ENCODE data around the gene THAP6. TPM values are rescaled to one million over a fixed set of nuclear protein-coding genes. Genes with fewer than 3 reads are reported as not detected.
A peak's percentile ranks its signal among the peaks of the same experiment; 100 is the strongest.
"Not testable (repeated sequence)": the region's sequence is repeated elsewhere in the genome, so short reads cannot be mapped to it uniquely, and the experiment has no call there.

THAP6 gene
- total and polyA plus RNA-seq, 5 donors from 2014 or later = 15.7 to 29.1 (median 19.1) TPM

GRCh38 chr4:75495476-75495875 lies 18.8 kb upstream of the THAP6 start:
- Mint-ChIP-seq H3K4me3 (no peak overlapping the region), H3K27me3 (no peaks in the 10 kb centered on the region), H3K36me3 (peaks cover 40% of the 10 kb centered on the region), H3K4me1 (peaks cover 38 to 47% (median 42%) of the 10 kb centered on the region in 4 donors), H3K27ac (peak overlapping the region in 2 of 3 donors; percentile 56 to 69), H3K9me3 (no peaks in the 10 kb centered on the region)
- H3K27me3 ChIP-seq (ENCODE audit: control insufficient read depth, insufficient read depth, low read length) = no peaks in the 10 kb centered on the region
- no peak overlapping the region for H3K4me3 ChIP-seq (ENCODE audit: low read depth, low read length)
- no peak for ATAC-seq (ENCODE audit: low read depth in 2 of 2)
- DNase-seq = no peak
- peaks cover 57% of the 10 kb centered on the region for H3K36me3 ChIP-seq (ENCODE audit: control insufficient read depth, insufficient read depth, low read length)
- H3K4me1 ChIP-seq (ENCODE audit: control insufficient read depth, insufficient read depth, low read length, poor library complexity, severe bottlenecking) = no peaks in the 10 kb centered on the region
- H3K9me3 ChIP-seq (ENCODE audit: control insufficient read depth in 2 of 2, low read length in 2 of 2) = no peaks in the 10 kb centered on the region
- H3K27ac ChIP-seq (ENCODE audit: insufficient read depth, low read length, poor library complexity, severe bottlenecking) = no peak overlapping the region

GRCh38 chr4:75496406-75496805 lies 17.9 kb upstream of the THAP6 start:
- Histone ChIP-seq H3K9me3 (ENCODE audit: control insufficient read depth in 2 of 2, low read length in 2 of 2) (no peaks in the 10 kb centered on the region), H3K27ac (ENCODE audit: insufficient read depth, low read length, poor library complexity, severe bottlenecking) (no peak overlapping the region), H3K27me3 (ENCODE audit: control insufficient read depth, insufficient read depth, low read length) (no peaks in the 10 kb centered on the region), H3K36me3 (ENCODE audit: control insufficient read depth, insufficient read depth, low read length) (peaks cover 48% of the 10 kb centered on the region), H3K4me1 (ENCODE audit: control insufficient read depth, insufficient read depth, low read length, poor library complexity, severe bottlenecking) (no peaks in the 10 kb centered on the region), H3K4me3 (ENCODE audit: low read depth, low read length) (no peak overlapping the region)
- H3K36me3 Mint-ChIP-seq = peaks cover 37% of the 10 kb centered on the region
- H3K27ac Mint-ChIP-seq = peak overlapping the region in 2 of 3 donors; percentile 21 to 31
- H3K4me1 Mint-ChIP-seq = peaks cover 38 to 48% (median 42%) of the 10 kb centered on the region in 4 donors
- no peaks in the 10 kb centered on the region for H3K9me3 Mint-ChIP-seq
- no peaks in the 10 kb centered on the region for H3K27me3 Mint-ChIP-seq
- peak overlapping the region in 1 of 4 donors; percentile 38 for H3K4me3 Mint-ChIP-seq
- no peak for ATAC-seq (ENCODE audit: low read depth in 2 of 2)
- no peak for DNase-seq

- Mint-ChIP-seq H3K27ac (no peak overlapping the region), H3K4me3 (peak overlapping the region in 1 of 4 donors; percentile 42), H3K36me3 (peaks cover 34% of the 10 kb centered on the region), H3K27me3 (no peaks in the 10 kb centered on the region), H3K9me3 (no peaks in the 10 kb centered on the region), H3K4me1 (peaks cover 37 to 48% (median 42%) of the 10 kb centered on the region in 4 donors)
- peaks cover 43% of the 10 kb centered on the region for H3K36me3 ChIP-seq (ENCODE audit: control insufficient read depth, insufficient read depth, low read length)
- DNase-seq = no peak
- no peak for ATAC-seq (ENCODE audit: low read depth in 2 of 2)
- H3K4me1 ChIP-seq (ENCODE audit: control insufficient read depth, insufficient read depth, low read length, poor library complexity, severe bottlenecking) = no peaks in the 10 kb centered on the region
- no peaks in the 10 kb centered on the region for H3K27me3 ChIP-seq (ENCODE audit: control insufficient read depth, insufficient read depth, low read length)
- no peak overlapping the region for H3K27ac ChIP-seq (ENCODE audit: insufficient read depth, low read length, poor library complexity, severe bottlenecking)
- no peak overlapping the region for H3K4me3 ChIP-seq (ENCODE audit: low read depth, low read length)
- H3K9me3 ChIP-seq (ENCODE audit: control insufficient read depth in 2 of 2, low read length in 2 of 2) = no peaks in the 10 kb centered on the region
These were observed 17.1 kb upstream of the THAP6 start for GRCh38 chr4:75497133-75497532.

- DNase-seq (no peak), ATAC-seq (ENCODE audit: low read depth in 2 of 2) (no peak)
- H3K27me3 Mint-ChIP-seq = no peaks in the 10 kb centered on the region
- peak overlapping the region in 2 of 4 donors; percentile 8 to 42 for H3K4me3 Mint-ChIP-seq
- H3K9me3 Mint-ChIP-seq = no peaks in the 10 kb centered on the region
- no peaks in the 10 kb centered on the region for H3K27me3 ChIP-seq (ENCODE audit: control insufficient read depth, insufficient read depth, low read length)
- H3K36me3 ChIP-seq (ENCODE audit: control insufficient read depth, insufficient read depth, low read length) = peaks cover 42% of the 10 kb centered on the region
- no peak overlapping the region for H3K27ac ChIP-seq (ENCODE audit: insufficient read depth, low read length, poor library complexity, severe bottlenecking)
- H3K36me3 Mint-ChIP-seq = peaks cover 40% of the 10 kb centered on the region
- H3K27ac Mint-ChIP-seq = peak overlapping the region in 1 of 3 donors; percentile 52
- no peaks in the 10 kb centered on the region for H3K9me3 ChIP-seq (ENCODE audit: control insufficient read depth in 2 of 2, low read length in 2 of 2)
- no peak overlapping the region for H3K4me3 ChIP-seq (ENCODE audit: low read depth, low read length)
- H3K4me1 ChIP-seq (ENCODE audit: control insufficient read depth, insufficient read depth, low read length, poor library complexity, severe bottlenecking) = no peaks in the 10 kb centered on the region
- peaks cover 33 to 48% (median 40%) of the 10 kb centered on the region in 4 donors for H3K4me1 Mint-ChIP-seq
These were observed 16.2 kb upstream of the THAP6 start for GRCh38 chr4:75498041-75498440.

- Histone ChIP-seq H3K36me3 (ENCODE audit: control insufficient read depth, insufficient read depth, low read length) (peaks cover 44% of the 10 kb centered on the region), H3K27me3 (ENCODE audit: control insufficient read depth, insufficient read depth, low read length) (no peaks in the 10 kb centered on the region), H3K9me3 (ENCODE audit: control insufficient read depth in 2 of 2, low read length in 2 of 2) (no peaks in the 10 kb centered on the region), H3K4me1 (ENCODE audit: control insufficient read depth, insufficient read depth, low read length, poor library complexity, severe bottlenecking) (peaks cover under 1% of the 10 kb centered on the region), H3K4me3 (ENCODE audit: low read depth, low read length) (no peak overlapping the region), H3K27ac (ENCODE audit: insufficient read depth, low read length, poor library complexity, severe bottlenecking) (no peak overlapping the region)
- Mint-ChIP-seq H3K9me3 (no peaks in the 10 kb centered on the region), H3K4me3 (no peak overlapping the region), H3K36me3 (peaks cover 46% of the 10 kb centered on the region), H3K27me3 (no peaks in the 10 kb centered on the region), H3K4me1 (peaks cover 32 to 48% (median 38%) of the 10 kb centered on the region in 4 donors), H3K27ac (no peak overlapping the region)
- ATAC-seq (ENCODE audit: low read depth in 2 of 2) = no peak
- no peak for DNase-seq
These were observed 14.4 kb upstream of the THAP6 start for GRCh38 chr4:75499900-75500299.

DNA sequence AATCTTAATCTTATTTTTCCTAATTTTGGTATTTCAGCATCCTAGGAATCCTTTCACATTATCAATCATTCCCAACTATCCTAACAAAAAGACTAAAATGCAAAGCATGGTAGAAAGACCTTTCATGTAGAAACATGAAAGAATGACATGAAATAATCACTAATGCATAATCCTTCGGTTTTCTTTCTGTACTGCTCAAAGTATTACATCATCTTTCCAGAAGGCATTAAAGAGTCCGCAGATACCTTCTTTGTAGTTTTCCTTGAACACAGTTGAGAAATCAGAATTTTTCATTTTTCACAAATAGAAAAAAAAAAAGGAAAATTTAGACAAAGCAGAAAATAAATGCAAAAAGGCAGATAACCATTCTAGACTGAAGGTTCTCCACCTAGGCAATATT lies 11.6 kb upstream of the THAP6 start:
- H3K4me3 Mint-ChIP-seq = no peak overlapping the region
- no peaks in the 10 kb centered on the region for H3K9me3 Mint-ChIP-seq
- H3K27ac Mint-ChIP-seq = no peak overlapping the region
- DNase-seq (no peak), ATAC-seq (ENCODE audit: low read depth in 2 of 2) (no peak)
- Histone ChIP-seq H3K4me1 (ENCODE audit: control insufficient read depth, insufficient read depth, low read length, poor library complexity, severe bottlenecking) (peaks cover 3% of the 10 kb centered on the region), H3K36me3 (ENCODE audit: control insufficient read depth, insufficient read depth, low read length) (peaks cover 52% of the 10 kb centered on the region), H3K27ac (ENCODE audit: insufficient read depth, low read length, poor library complexity, severe bottlenecking) (no peak overlapping the region), H3K9me3 (ENCODE audit: control insufficient read depth in 2 of 2, low read length in 2 of 2) (no peaks in the 10 kb centered on the region), H3K27me3 (ENCODE audit: control insufficient read depth, insufficient read depth, low read length) (no peaks in the 10 kb centered on the region), H3K4me3 (ENCODE audit: low read depth, low read length) (no peak overlapping the region)
- no peaks in the 10 kb centered on the region for H3K27me3 Mint-ChIP-seq
- peaks cover 30 to 47% (median 35%) of the 10 kb centered on the region in 4 donors for H3K4me1 Mint-ChIP-seq
- peaks cover 60% of the 10 kb centered on the region for H3K36me3 Mint-ChIP-seq

- no peaks in the 10 kb centered on the region for H3K27me3 Mint-ChIP-seq
- no peak for ATAC-seq (ENCODE audit: low read depth in 2 of 2)
- H3K4me3 Mint-ChIP-seq = no peak overlapping the region
- peaks cover 34 to 41% (median 34%) of the 10 kb centered on the region in 4 donors for H3K4me1 Mint-ChIP-seq
- Histone ChIP-seq H3K27me3 (ENCODE audit: control insufficient read depth, insufficient read depth, low read length) (no peaks in the 10 kb centered on the region), H3K27ac (ENCODE audit: insufficient read depth, low read length, poor library complexity, severe bottlenecking) (no peak overlapping the region), H3K36me3 (ENCODE audit: control insufficient read depth, insufficient read depth, low read length) (peaks cover 44% of the 10 kb centered on the region), H3K4me3 (ENCODE audit: low read depth, low read length) (no peak overlapping the region), H3K4me1 (ENCODE audit: control insufficient read depth, insufficient read depth, low read length, poor library complexity, severe bottlenecking) (peaks cover 20% of the 10 kb centered on the region), H3K9me3 (ENCODE audit: control insufficient read depth in 2 of 2, low read length in 2 of 2) (no peaks in the 10 kb centered on the region)
- peak overlapping the region in 1 of 3 donors; percentile 71 for H3K27ac Mint-ChIP-seq
- peaks cover 37% of the 10 kb centered on the region for H3K36me3 Mint-ChIP-seq
- DNase-seq = no peak
- no peaks in the 10 kb centered on the region for H3K9me3 Mint-ChIP-seq
These were observed 8.6 kb upstream of the THAP6 start for GRCh38 chr4:75505630-75506029.

DNA sequence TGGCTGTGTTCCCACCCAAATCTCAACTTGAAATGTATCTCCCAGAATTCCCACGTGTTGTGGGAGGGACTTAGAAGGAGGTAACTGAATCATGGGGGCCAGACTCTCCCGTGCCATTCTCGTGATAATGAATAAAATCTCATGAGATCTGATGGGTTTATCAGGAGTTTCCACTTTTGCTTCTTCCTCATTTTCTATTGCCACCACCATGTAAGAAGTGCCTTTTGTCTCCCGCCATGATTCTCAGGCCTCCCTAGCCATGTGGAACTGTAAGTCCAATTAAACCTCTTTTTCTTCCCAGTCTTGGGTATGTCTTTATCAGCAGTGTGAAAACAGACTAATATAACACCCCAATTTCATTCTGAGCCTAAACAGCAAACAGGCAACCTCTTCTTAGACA lies 4.7 kb upstream of the THAP6 start:
- Mint-ChIP-seq H3K4me3 (peak overlapping the region in 2 of 4 donors; percentile 40 to 62), H3K4me1 (peaks cover 35 to 44% (median 39%) of the 10 kb centered on the region in 4 donors), H3K27ac (peak overlapping the region; percentile 20 to 70 (median 39)), H3K36me3 (peaks cover 24% of the 10 kb centered on the region)
- DNase-seq; H3K9me3 ChIP-seq (ENCODE audit: control insufficient read depth in 2 of 2, low read length in 2 of 2); H3K9me3 Mint-ChIP-seq; H3K27me3 Mint-ChIP-seq; H3K27me3 ChIP-seq (ENCODE audit: control insufficient read depth, insufficient read depth, low read length); H3K27ac ChIP-seq (ENCODE audit: insufficient read depth, low read length, poor library complexity, severe bottlenecking); ATAC-seq (ENCODE audit: low read depth in 2 of 2): not testable (repeated sequence)
- peaks cover 29% of the 10 kb centered on the region for H3K36me3 ChIP-seq (ENCODE audit: control insufficient read depth, insufficient read depth, low read length)
- peak overlapping the region; percentile 45 for H3K4me3 ChIP-seq (ENCODE audit: low read depth, low read length)
- H3K4me1 ChIP-seq (ENCODE audit: control insufficient read depth, insufficient read depth, low read length, poor library complexity, severe bottlenecking) = peaks cover 54% of the 10 kb centered on the region
